HG03097 (cell line): ENCODE data around the gene MBTPS2.
"Not testable (repeated sequence)": the region's sequence is repeated elsewhere in the genome, so short reads cannot be mapped to it uniquely, and the experiment has no call there.

Source experiments
- ATAC-seq: cut with Tn5 transposase; IDR thresholded peaks from one replicate; pipeline ENCODE4 v1.9.1; 2021; ENCODE audit not compliant: unreplicated experiment, low FRiP score

The MBTPS2 gene

GRCh38 chrX:21855937-21856415, 16.6 kb downstream of the MBTPS2 start, which contains the start of gene YY2:
Gene YY2 (plus strand): TSS chrX:21855987. CDS start chrX:21856485, 498 bp downstream.
- ATAC-seq, result no peak

GRCh38 chrX:21856504-21856903, 17.1 kb downstream of the MBTPS2 start:
- ATAC-seq, result no peak

GRCh38 chrX:21863241-21863640, 23.8 kb downstream of the MBTPS2 start:
- no peak for ATAC-seq

GRCh38 chrX:21865436-21865835, 26.0 kb downstream of the MBTPS2 start:
- no peak for ATAC-seq

GRCh38 chrX:21870494-21870893, 31.1 kb downstream of the MBTPS2 start:
- ATAC-seq, result no peak

GRCh38 chrX:21873063-21873775, 33.8 kb downstream of the MBTPS2 start:
- ATAC-seq, result no peak

GRCh38 chrX:21874182-21874581, 34.8 kb downstream of the MBTPS2 start:
- not testable (repeated sequence) for ATAC-seq

- ATAC-seq, result no peak
Measured at GRCh38 chrX:21875013-21875412, 35.6 kb downstream of the MBTPS2 start.

GRCh38 chrX:21881881-21882574, 42.6 kb downstream of the MBTPS2 start:
- no peak for ATAC-seq

- no peak for ATAC-seq
Measured at GRCh38 chrX:21883258-21883657, 43.8 kb downstream of the MBTPS2 start.

- no peak for ATAC-seq
Measured at GRCh38 chrX:21885568-21885967, 46.2 kb downstream of the MBTPS2 start.

GRCh38 chrX:21905313-21905712, 65.9 kb downstream of the MBTPS2 start:
- no peak for ATAC-seq

- ATAC-seq, result no peak
Measured at GRCh38 chrX:21905953-21906352, 66.5 kb downstream of the MBTPS2 start.

GRCh38 chrX:21907260-21907659, 67.8 kb downstream of the MBTPS2 start:
- ATAC-seq, result no peak

- no peak for ATAC-seq
Measured at GRCh38 chrX:21911481-21911880, 72.1 kb downstream of the MBTPS2 start.

- ATAC-seq, result no peak
Measured at GRCh38 chrX:21912220-21912619, 72.8 kb downstream of the MBTPS2 start.

- no peak for ATAC-seq
Measured at GRCh38 chrX:21912989-21913388, 73.6 kb downstream of the MBTPS2 start.

- no peak for ATAC-seq
Measured at GRCh38 chrX:21926116-21926515, 86.7 kb downstream of the MBTPS2 start.

GRCh38 chrX:21926527-21927278, 87.3 kb downstream of the MBTPS2 start:
- no peak for ATAC-seq

- no peak for ATAC-seq
Measured at GRCh38 chrX:21929209-21929608, 89.8 kb downstream of the MBTPS2 start.

- no peak for ATAC-seq
Measured at GRCh38 chrX:21930986-21931385, 91.6 kb downstream of the MBTPS2 start.
